ENCODE results near the gene TOMM34. TPM values are rescaled to one million over a fixed set of nuclear protein-coding genes. Genes with fewer than 3 reads are reported as not detected.
A peak's percentile ranks its signal among the peaks of the same experiment; 100 is the strongest.

Gene TOMM34
- total and polyA plus RNA-seq, 9 of the 15 experiments (the other 6 are each of a cell fraction or from before 2014, with no cell fraction given) = 18.1 to 69.4 (median 41.7) TPM

DNA sequence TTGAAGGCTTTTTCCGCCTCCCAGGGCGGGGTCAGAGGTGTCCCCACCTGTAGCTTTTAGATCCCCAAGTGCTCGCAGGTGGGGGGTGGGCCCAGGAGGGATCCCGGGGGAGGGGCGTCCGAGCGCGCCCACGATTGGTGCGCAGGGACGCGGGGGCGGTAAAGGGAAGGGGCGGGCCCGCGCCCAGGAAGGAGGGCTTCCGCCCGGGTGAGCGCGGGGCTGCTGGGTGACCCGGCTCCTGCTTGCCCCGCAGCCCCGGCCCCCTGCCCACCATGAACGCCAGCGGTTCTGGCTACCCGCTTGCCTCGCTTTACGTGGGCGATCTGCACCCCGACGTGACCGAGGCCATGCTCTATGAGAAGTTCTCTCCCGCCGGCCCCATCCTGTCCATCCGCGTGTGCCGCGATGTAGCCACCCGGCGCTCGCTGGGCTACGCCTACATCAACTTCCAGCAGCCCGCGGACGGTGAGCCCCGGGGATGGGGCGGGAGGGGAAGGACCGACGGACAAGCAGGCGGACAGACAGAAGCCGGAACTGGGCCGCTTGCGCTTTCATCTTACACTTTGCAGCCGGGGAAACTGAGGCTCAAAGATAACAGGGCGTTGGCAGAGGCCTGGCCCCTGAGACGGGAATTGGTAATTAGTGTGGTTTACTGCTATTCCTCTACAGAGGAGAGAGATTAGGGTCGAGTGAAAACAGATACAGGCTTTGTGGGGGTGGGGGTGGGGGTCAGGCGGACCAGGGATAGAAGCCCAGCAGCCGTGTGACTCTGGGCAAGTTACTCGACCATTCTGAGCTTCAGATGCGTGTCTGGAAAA is 50.1 kb downstream of the TOMM34 start, which contains the start of gene PABPC1L (continued):
- TF ChIP-seq, protein P1, sequence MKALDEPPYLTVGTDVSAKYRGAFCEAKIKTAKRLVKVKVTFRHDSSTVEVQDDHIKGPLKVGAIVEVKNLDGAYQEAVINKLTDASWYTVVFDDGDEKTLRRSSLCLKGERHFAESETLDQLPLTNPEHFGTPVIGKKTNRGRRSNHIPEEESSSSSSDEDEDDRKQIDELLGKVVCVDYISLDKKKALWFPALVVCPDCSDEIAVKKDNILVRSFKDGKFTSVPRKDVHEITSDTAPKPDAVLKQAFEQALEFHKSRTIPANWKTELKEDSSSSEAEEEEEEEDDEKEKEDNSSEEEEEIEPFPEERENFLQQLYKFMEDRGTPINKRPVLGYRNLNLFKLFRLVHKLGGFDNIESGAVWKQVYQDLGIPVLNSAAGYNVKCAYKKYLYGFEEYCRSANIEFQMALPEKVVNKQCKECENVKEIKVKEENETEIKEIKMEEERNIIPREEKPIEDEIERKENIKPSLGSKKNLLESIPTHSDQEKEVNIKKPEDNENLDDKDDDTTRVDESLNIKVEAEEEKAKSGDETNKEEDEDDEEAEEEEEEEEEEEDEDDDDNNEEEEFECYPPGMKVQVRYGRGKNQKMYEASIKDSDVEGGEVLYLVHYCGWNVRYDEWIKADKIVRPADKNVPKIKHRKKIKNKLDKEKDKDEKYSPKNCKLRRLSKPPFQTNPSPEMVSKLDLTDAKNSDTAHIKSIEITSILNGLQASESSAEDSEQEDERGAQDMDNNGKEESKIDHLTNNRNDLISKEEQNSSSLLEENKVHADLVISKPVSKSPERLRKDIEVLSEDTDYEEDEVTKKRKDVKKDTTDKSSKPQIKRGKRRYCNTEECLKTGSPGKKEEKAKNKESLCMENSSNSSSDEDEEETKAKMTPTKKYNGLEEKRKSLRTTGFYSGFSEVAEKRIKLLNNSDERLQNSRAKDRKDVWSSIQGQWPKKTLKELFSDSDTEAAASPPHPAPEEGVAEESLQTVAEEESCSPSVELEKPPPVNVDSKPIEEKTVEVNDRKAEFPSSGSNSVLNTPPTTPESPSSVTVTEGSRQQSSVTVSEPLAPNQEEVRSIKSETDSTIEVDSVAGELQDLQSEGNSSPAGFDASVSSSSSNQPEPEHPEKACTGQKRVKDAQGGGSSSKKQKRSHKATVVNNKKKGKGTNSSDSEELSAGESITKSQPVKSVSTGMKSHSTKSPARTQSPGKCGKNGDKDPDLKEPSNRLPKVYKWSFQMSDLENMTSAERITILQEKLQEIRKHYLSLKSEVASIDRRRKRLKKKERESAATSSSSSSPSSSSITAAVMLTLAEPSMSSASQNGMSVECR (CRISPR knock-in tag; IDR thresholded peaks at IDR 0.05) = peak; percentile 86
- TF ChIP-seq ZNF175 (CRISPR knock-in tag; IDR thresholded peaks at IDR 0.05; ENCODE audit: low read depth) (peak; percentile 68), MTA3 (IDR thresholded peaks at IDR 0.05; ENCODE audit: borderline replicate concordance) (0 out of 2 replicates have a peak, but pooled peaks have one; percentile 41), STAT5B (CRISPR knock-in tag; IDR thresholded peaks at IDR 0.05) (no peak), GATA2 (CRISPR knock-in tag; IDR thresholded peaks at IDR 0.05) (no peak), CREM (IDR thresholded peaks at IDR 0.05; ENCODE audit: low read depth) (peak; percentile 24; the same call in 1 of the 2 replicates), DPF2 (IDR thresholded peaks at IDR 0.05) (peak; percentile 6; the same call in 1 of the 2 replicates), ZEB2 (IDR thresholded peaks at IDR 0.05) (0 out of 2 replicates have a peak, but pooled peaks have one; percentile 7), SIN3A (IDR thresholded peaks at IDR 0.05; ENCODE audit: borderline replicate concordance in 2 of 2, control insufficient read depth in 1 of 2, low read depth in 2 of 2, low read length in 2 of 2) (peak; percentile 66 to 87; a peak in 2 of 4 replicates)
- TF ChIP-seq, protein P2, sequence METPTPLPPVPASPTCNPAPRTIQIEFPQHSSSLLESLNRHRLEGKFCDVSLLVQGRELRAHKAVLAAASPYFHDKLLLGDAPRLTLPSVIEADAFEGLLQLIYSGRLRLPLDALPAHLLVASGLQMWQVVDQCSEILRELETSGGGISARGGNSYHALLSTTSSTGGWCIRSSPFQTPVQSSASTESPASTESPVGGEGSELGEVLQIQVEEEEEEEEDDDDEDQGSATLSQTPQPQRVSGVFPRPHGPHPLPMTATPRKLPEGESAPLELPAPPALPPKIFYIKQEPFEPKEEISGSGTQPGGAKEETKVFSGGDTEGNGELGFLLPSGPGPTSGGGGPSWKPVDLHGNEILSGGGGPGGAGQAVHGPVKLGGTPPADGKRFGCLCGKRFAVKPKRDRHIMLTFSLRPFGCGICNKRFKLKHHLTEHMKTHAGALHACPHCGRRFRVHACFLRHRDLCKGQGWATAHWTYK (CRISPR knock-in tag; IDR thresholded peaks at IDR 0.05) = peak; percentile 11; the same call in 1 of the 2 replicates
